C4-2B (cell line): ENCODE results near the gene SLC24A4.

Experiments used
- CTCF ChIP-seq: fragments of 450-650 bp; conservative IDR thresholded peaks from 2 replicates; pipeline ENCODE4 v1.5.1; 2017; ENCODE audit warnings: mild to moderate bottlenecking
- ZFX ChIP-seq: fragments of 450-650 bp; IDR thresholded peaks from 2 replicates; pipeline ENCODE4 v1.6.1; 2017

- no peak for TF ChIP-seq CTCF
- TF ChIP-seq ZFX, result no peak
Observed at GRCh38 chr14:92497391-92497790, 174.4 kb downstream of the SLC24A4 start.
